HG02763 (cell line): ENCODE data around the gene ABCA2.

Experiments used
- ATAC-seq: cut with Tn5 transposase; IDR thresholded peaks from one replicate; pipeline ENCODE4 v1.9.1; 2021; ENCODE audit warnings: mild to moderate bottlenecking, moderate library complexity; ENCODE audit not compliant: unreplicated experiment

ABCA2 gene

DNA sequence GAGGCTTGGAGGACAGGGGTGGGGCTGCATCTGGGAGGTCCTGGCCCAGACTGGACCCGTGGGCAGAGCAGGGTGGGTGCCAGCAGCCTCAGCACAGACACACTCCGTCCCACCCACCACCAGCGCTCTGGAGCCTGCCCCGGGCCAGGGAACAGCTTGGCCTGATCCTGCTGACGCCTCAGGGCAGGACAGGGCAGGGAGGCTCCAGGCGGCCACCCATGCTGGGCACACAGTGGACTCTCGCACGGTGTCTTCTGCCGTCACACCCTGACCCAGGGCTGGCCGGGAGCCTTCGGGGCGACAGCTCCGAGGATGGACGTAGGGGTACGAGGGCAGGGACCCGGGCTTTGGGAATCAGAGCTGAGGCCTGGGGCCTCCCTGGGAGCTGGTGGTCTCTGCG is 58.9 kb downstream of the ABCA2 start:
- no peak for ATAC-seq

DNA sequence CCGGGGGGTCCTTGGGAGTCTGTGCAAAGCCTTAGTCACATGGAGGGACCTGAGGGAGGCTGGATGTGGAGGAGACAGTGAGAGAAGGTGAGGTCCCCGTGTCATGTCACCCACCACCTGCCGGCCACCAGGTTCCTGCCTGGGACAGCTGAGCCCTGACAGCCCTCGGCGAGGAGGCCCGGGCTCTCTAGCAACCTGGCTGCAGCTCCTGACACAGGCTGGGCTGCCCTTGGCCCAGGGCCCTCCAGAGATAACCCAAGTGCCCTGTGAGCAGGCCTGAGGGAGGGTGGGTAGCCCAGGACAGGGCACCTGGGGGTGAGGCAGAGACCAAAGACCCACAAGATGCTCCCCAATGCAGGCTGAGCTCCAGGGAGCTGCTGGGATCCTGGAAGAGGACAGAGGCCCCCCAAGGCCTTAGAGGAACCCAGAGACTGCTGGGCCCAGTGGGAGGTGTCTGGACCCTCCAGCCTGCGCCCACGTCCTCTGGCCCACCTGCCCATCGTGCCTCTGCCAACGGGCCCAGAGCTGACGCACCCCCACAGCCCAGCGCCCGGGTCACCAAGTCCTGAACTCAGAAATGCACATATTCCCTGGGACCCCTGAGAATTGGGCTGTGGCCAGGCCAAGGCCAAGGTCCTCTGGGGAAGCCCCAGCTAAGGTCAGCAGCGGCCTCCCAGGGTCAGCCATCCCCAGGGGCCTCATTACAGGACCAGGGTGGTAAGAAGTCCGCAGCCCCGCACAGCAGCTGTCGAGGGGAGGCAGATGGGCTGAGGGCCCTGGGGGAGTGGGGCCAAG is 59.5 kb downstream of the ABCA2 start:
- no peak for ATAC-seq

DNA sequence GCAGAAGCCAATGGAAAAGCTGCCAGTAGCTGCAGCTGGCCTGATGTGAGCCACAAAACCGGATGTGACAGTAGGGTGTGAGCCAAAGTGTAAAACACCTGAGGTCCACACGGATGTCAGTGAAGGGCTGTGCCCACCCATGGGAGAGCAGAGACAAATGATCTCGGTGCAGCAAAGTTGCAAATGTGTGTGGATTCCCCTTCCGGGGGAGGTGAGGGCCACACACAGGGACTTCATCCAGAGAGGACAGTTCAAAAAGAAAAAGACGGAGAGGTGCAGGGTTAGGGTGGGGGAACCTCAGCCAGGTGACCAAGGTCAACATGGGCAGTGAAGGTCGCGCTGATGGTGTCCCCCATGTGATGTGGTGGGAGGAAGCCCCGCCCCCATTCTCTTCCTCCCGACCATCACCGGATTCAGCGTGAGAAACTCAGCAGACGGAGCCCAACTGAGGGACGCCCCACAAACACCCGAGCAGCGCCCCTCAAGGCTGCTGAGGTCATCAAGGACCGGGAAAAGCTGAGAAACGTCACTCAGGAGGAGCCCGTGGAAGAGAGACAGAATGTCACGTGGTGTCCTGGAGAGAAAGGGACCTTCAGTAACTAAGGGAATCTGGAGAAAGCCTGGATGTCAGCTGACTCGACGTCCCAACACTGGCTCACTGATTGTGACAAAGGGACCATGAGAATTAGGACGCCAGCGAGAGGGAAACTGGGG is 62.1 kb downstream of the ABCA2 start:
- ATAC-seq, result no peak

- ATAC-seq, result no peak
Observed at GRCh38 chr9:136964833-136965422, 63.1 kb downstream of the ABCA2 start.

GRCh38 chr9:136964171-136964689 is 63.8 kb downstream of the ABCA2 start:
- no peak for ATAC-seq

- no peak for ATAC-seq
Observed at GRCh38 chr9:136963751-136964150, 64.3 kb downstream of the ABCA2 start.

- no peak for ATAC-seq
Observed at GRCh38 chr9:136963341-136963740, 64.7 kb downstream of the ABCA2 start.

- no peak for ATAC-seq
Observed at GRCh38 chr9:136962701-136963248, 65.3 kb downstream of the ABCA2 start.

DNA sequence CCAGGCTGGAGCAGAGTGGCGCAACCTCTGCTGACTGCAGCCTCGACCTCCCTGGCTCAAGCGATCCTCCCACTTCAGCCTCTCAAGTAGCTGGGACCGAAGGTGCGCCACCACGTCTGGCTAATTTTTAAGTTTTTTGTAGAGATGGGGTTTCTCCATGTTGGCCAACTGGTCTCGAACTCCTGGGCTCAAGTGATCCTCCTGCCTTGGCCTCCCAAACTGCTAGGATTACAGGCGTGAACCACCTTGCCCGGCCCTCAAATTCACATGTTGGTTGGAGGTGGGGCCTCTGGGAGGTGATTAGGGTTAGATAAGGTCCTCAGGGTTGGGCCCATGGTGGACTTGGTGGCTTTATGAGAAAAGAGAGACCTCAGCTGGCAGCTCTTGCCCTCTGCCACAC is 65.9 kb downstream of the ABCA2 start:
- ATAC-seq, result no peak

- no peak for ATAC-seq
Observed at GRCh38 chr9:136961279-136962065, 66.6 kb downstream of the ABCA2 start.

DNA sequence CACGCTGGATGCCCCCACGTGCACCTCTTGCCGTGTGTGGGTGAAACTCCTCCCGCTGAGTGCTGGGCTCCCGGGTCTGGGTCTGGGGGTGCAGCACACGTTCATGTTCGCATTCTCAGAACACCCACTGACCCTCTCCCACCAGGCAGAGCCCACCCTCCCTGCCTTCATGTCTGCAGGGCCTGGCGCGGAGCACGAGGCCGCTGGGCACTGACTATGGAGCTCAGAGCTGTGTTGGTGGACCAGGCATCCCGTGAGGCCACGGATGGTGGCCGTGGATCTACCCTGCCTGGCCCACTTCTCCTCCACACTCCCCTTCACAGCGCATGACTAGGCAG is 67.1 kb downstream of the ABCA2 start:
- no peak for ATAC-seq

DNA sequence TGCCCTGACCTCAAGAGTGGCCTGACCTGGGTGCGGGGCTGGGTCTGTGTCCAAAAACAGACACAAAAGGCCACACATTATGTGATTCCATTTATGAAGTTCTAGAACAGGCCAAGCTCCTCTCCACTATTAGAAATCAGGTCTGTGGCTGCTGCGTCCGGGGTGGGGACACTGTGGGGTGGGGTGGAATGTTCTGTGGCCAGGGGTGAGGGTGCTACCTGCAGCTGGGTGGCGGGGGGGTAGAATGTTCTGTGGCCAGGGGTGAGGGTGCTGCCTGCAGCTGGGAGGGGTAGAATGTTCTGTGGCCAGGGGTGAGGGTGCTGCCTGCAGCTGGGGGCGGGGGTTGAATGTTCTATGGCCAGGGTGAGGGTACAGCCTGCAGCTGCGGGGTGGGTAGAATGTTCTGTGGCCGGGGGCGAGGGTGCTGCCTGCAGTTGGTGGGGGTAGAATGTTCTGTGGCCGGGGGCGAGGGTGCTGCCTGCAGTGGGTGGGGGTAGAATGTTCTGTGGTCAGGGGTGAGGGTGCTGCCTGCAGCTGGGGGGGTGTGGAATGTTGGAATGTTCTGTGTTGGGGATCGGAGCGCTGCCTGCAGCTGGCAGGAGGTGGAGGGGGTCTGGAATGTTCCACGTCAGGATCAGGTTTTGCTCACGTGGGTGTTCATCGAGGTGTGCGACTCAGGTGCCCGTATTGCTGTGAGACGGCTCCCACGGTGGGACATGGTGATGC is 67.7 kb downstream of the ABCA2 start:
- no peak for ATAC-seq

DNA sequence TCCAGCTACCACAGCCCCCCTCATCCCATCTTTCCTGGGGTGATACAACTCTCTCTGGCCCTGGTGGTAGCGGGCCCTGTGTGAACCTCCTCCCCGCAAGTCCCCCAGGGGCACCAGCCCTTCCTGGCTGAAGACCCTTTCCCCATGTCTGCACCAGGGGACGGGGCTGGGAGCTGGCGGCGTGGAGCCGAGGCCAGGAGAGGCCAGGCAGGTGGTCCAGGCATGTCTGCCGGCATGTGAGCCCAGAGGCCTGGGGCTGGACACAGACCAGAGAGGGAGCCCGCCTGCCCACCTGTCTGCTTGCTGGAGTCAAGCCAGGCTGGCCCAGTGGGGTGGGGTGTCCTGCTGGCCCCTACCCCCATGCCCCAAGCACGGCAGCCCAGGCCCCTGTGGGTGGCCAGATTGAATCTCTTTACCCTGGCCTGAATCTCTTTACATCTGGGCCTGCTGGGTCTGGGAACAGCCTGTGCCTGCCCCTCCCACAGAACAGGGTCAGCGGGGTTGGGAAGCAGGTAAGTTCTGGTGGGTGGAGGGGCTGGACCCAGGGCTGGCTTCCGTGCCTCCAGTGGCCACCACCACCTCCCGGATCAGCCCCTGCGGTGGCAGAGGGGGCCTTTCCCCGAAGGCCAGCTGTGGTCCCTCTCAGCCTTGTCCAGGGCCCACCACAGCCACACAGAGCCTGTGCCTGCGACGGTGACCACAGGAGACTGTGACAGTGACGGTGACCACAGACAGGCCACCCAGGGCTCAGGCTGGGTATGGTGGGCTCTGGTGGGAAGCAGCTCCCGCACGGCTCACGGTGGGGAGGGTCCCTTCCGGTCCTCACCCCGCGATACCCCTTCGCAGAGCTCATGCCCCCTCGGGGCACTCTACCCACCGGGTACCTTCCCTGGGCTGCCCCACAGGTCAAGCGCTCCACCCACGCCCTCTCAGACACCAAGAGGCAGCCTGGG is 68.9 kb downstream of the ABCA2 start:
- ATAC-seq, result no peak

- ATAC-seq, result no peak
Observed at GRCh38 chr9:136958473-136958872, 69.6 kb downstream of the ABCA2 start.

DNA sequence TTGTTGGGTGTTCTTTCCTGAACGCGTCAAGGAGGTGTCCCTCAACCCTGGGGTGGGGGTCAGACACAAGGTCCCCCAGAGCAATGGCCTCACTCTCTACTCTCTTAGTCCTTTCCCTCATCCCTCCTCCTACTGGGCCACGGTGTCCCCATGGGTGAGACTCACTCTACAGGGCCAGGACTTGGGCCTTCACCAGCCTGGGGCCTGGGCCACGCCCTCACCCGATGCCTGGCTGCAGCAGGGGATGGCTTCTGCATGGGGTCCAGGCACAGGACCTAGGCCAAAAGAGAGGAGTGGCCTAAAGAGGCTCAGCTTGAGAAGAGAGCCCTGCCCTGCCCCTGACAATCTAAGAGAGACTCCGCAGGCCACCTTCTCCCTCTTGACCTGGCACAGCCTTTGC is 70.1 kb downstream of the ABCA2 start:
- ATAC-seq, result no peak

DNA sequence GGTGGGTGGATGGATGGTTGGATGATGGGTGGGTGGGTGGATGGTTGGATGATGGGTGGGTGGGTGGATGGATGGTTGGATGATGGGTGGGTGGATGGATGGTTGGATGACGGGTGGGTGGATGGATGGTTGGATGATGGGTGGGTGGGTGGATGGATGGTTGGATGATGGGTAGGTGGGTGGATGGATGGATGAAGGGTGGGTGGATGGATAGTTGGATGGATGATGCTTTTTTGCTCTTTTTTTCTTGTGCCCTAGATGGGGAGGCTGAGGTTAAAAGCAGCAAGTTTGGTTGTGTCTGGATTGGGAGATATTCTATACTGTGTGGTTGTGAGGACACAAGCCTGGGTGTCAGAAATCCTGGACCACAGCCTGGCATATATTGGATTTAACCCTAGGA is 70.6 kb downstream of the ABCA2 start:
- no peak for ATAC-seq
